ENCODE measurements around the gene OR2D2. TPM values are rescaled to one million over a fixed set of nuclear protein-coding genes. Genes with fewer than 3 reads are reported as not detected.

The OR2D2 gene
- polyA plus RNA-seq, 1 donor (not counting 4 experiments of a cell fraction or from before 2014, with no cell fraction given): 0.14 TPM

- Histone ChIP-seq H2AFZ (ENCODE audit: control insufficient read depth, low read length) (no peak overlapping the region), H3K36me3 (ENCODE audit: control insufficient read depth in 2 of 2, extremely low read depth in 1 of 2, insufficient read depth in 2 of 2, low read length in 2 of 2) (no peaks in the 10 kb centered on the region), H3K4me1 (ENCODE audit: control insufficient read depth, extremely low read depth, insufficient read depth, low read length) (no peaks in the 10 kb centered on the region), H3K9me3 (ENCODE audit: control insufficient read depth, low read depth, low read length) (no peaks in the 10 kb centered on the region), H3K27me3 (ENCODE audit: control insufficient read depth, extremely low read depth, insufficient read depth, low read length) (no peaks in the 10 kb centered on the region), H4K20me1 (ENCODE audit: control insufficient read depth, extremely low read depth, insufficient read depth, low read length) (no peaks in the 10 kb centered on the region), H3K79me2 (ENCODE audit: control insufficient read depth, insufficient read depth, low read length) (no peaks in the 10 kb centered on the region), H3K9ac (ENCODE audit: control insufficient read depth, extremely low read depth, insufficient read depth, low read length) (no peak overlapping the region), H3K9me1 (ENCODE audit: control insufficient read depth, extremely low read depth, insufficient read depth, low read length) (no peaks in the 10 kb centered on the region), H3K4me2 (ENCODE audit: control insufficient read depth, extremely low read depth, insufficient read depth, low read depth, low read length) (no peak overlapping the region), H3K4me3 (ENCODE audit: control insufficient read depth in 2 of 3, extremely low read depth in 1 of 3, insufficient read depth in 2 of 3, low read depth in 1 of 3, low read length in 3 of 3) (no peak overlapping the region), H3K27ac (ENCODE audit: control insufficient read depth, insufficient read depth, low read length) (no peak overlapping the region)
- TF ChIP-seq CTCF (optimal IDR thresholded peaks at IDR 0.05 in 1 of 3, IDR thresholded peaks at IDR 0.05 in 1 of 3, conservative IDR thresholded peaks at IDR 0.05 in 1 of 3; ENCODE audit: extremely low read depth in 1 of 3, insufficient read depth in 2 of 3, low read length in 3 of 3): no peak
- no peak for TF ChIP-seq EZH2 (IDR thresholded peaks at IDR 0.05; ENCODE audit: low read length)
- DNase-seq (ENCODE audit: low read depth, low spot score) (no peak), FAIRE-seq (no peak)
- dilution Hi-C loops (cut with MboI; ENCODE audit: extremely low pct_ligation_motif_present, low sequenced_read_pairs): no loop called here
Observed at GRCh38 chr11:6919698-6920097, 27.4 kb upstream of the OR2D2 start.

- dilution Hi-C loops (cut with MboI; ENCODE audit: extremely low pct_ligation_motif_present, low sequenced_read_pairs): no loop called here
- TF ChIP-seq EZH2 (IDR thresholded peaks at IDR 0.05; ENCODE audit: low read length) (no peak), CTCF (optimal IDR thresholded peaks at IDR 0.05 in 1 of 3, IDR thresholded peaks at IDR 0.05 in 1 of 3, conservative IDR thresholded peaks at IDR 0.05 in 1 of 3; ENCODE audit: extremely low read depth in 1 of 3, insufficient read depth in 2 of 3, low read length in 3 of 3) (no peak)
- Histone ChIP-seq H3K4me1 (ENCODE audit: control insufficient read depth, extremely low read depth, insufficient read depth, low read length) (no peaks in the 10 kb centered on the region), H3K79me2 (ENCODE audit: control insufficient read depth, insufficient read depth, low read length) (no peaks in the 10 kb centered on the region), H3K9me1 (ENCODE audit: control insufficient read depth, extremely low read depth, insufficient read depth, low read length) (no peaks in the 10 kb centered on the region), H3K9me3 (ENCODE audit: control insufficient read depth, low read depth, low read length) (no peaks in the 10 kb centered on the region), H3K27ac (ENCODE audit: control insufficient read depth, insufficient read depth, low read length) (no peak overlapping the region), H3K4me2 (ENCODE audit: control insufficient read depth, extremely low read depth, insufficient read depth, low read depth, low read length) (no peak overlapping the region), H3K9ac (ENCODE audit: control insufficient read depth, extremely low read depth, insufficient read depth, low read length) (no peak overlapping the region), H3K27me3 (ENCODE audit: control insufficient read depth, extremely low read depth, insufficient read depth, low read length) (no peaks in the 10 kb centered on the region), H4K20me1 (ENCODE audit: control insufficient read depth, extremely low read depth, insufficient read depth, low read length) (no peaks in the 10 kb centered on the region), H3K4me3 (ENCODE audit: control insufficient read depth in 2 of 3, extremely low read depth in 1 of 3, insufficient read depth in 2 of 3, low read depth in 1 of 3, low read length in 3 of 3) (no peak overlapping the region), H3K36me3 (ENCODE audit: control insufficient read depth in 2 of 2, extremely low read depth in 1 of 2, insufficient read depth in 2 of 2, low read length in 2 of 2) (no peaks in the 10 kb centered on the region), H2AFZ (ENCODE audit: control insufficient read depth, low read length) (no peak overlapping the region)
- DNase-seq (ENCODE audit: low read depth, low spot score) (no peak), FAIRE-seq (no peak)
Observed at GRCh38 chr11:6911948-6912347, 19.6 kb upstream of the OR2D2 start.

Data from keratinocyte (primary cell).